K562 (cell line): ENCODE measurements around the gene CDIPT. TPM values are rescaled to one million over a fixed set of nuclear protein-coding genes. Genes with fewer than 3 reads are reported as not detected.
A peak's percentile ranks its signal among the peaks of the same experiment; 100 is the strongest.

Source experiments
- CEBPB ChIP-seq: fragments of 450-650 bp; IDR thresholded peaks from 2 replicates; pipeline ENCODE4 v1.6.1; 2016; ENCODE audit warnings: missing genetic modification characterization, missing compliant biosample characterization
- ETV5 ChIP-seq: sonication (generic); formaldehyde crosslinking; IDR thresholded peaks from 2 replicates; pipeline ENCODE4 v1.4.0; 2020; ENCODE audit warnings: low read depth, mild to moderate bottlenecking, missing genetic modification reagents
- ETV6 ChIP-seq, 3 experiments: fragments of 150-350 bp in 1 of 3; sonication (generic) in 1 of 3; formaldehyde crosslinking in 1 of 3; IDR thresholded peaks; 2 replicates each; pipeline versions ENCODE4 v1.6.1 to v1.8.0; 2014 to 2022; ENCODE audit warnings: borderline replicate concordance in 2 of 3, low read depth in 2 of 3, antibody characterized with exemption in 1 of 3, low read length in 1 of 3, mild to moderate bottlenecking in 1 of 3, missing genetic modification reagents in 1 of 3
- KLF10 ChIP-seq: fragments of 250-450 bp; sonication (Bioruptor Pico); IDR thresholded peaks from 2 replicates; pipeline ENCODE4 v1.6.1; 2021; ENCODE audit warnings: matching md5 sums
- ZNF3 ChIP-seq: fragments of 250-450 bp; sonication (Bioruptor Pico); IDR thresholded peaks from 2 replicates; pipeline ENCODE4 v1.5.0; 2021; ENCODE audit warnings: mild to moderate bottlenecking, moderate library complexity
- polyA plus RNA-seq, 8 experiments: library from polyadenylated mRNA; depleted of rRNA in 4 of 8; stranded (reverse) in 5 of 8; unstranded in 3 of 8; fragments of >200 nt; fragmentation: Nextera tagmentation in 2 of 8; fragmentation: Illumina TruSeq in 1 of 8; extraction: Ambion mirVana in 2 of 8; extraction: Trizol in 1 of 8; gene quantifications; 2 replicates each; pipeline versions ENCODE4 v1.2.1 to v1.2.3, GENCODE V29; 2011 to 2014; ENCODE audit warnings: inconsistent platforms in 1 of 8, missing spikeins in 1 of 8
- total RNA-seq, 7 experiments: library from RNA; depleted of rRNA in 6 of 7; stranded (reverse); fragments of >200 nt in 6 of 7; fragmentation: Illumina TruSeq in 2 of 7; extraction: Trizol in 2 of 7; gene quantifications; 2 replicates each; pipeline versions ENCODE4 v1.2.1 to v1.2.3, GENCODE V29; 2011 to 2021; ENCODE audit warnings: low replicate concordance in 1 of 7
- TF ChIP-seq, protein P1 (sequence below), 2 experiments: fragments of 450-650 bp in 1 of 2; sonication (generic) in 1 of 2; formaldehyde crosslinking in 1 of 2; IDR thresholded peaks; 2 replicates each; pipeline versions ENCODE4 v1.7.1 to v1.9.0; 2016 to 2022; ENCODE audit warnings: inconsistent platforms in 1 of 2, mild to moderate bottlenecking in 1 of 2, missing genetic modification reagents in 1 of 2
- TF ChIP-seq, protein P2 (sequence below), 2 experiments: fragments of 250-450 bp in 1 of 2; fragments of 450-650 bp in 1 of 2; sonication (Bioruptor Pico) in 1 of 2; IDR thresholded peaks; 2 replicates each; pipeline versions ENCODE4 v1.6.1 to v1.8.0; 2016 to 2021; ENCODE audit warnings: mild to moderate bottlenecking in 2 of 2, moderate library complexity in 2 of 2, missing compliant biosample characterization in 1 of 2, missing genetic modification characterization in 1 of 2
- TF ChIP-seq, protein P3 (sequence below): fragments of 450-650 bp; IDR thresholded peaks from 2 replicates; pipeline ENCODE4 v1.6.1; 2017; ENCODE audit warnings: antibody characterized with exemption, mild to moderate bottlenecking
- TF ChIP-seq, protein P4 (sequence below): fragments of 250-450 bp; sonication (Bioruptor Pico); IDR thresholded peaks from 2 replicates; pipeline ENCODE4 v1.5.0; 2021

Gene CDIPT
- total and polyA plus RNA-seq, 9 of the 15 experiments (the other 6 are each of a cell fraction or from before 2014, with no cell fraction given), result 1.3 to 37.0 (median 23.0) TPM

DNA sequence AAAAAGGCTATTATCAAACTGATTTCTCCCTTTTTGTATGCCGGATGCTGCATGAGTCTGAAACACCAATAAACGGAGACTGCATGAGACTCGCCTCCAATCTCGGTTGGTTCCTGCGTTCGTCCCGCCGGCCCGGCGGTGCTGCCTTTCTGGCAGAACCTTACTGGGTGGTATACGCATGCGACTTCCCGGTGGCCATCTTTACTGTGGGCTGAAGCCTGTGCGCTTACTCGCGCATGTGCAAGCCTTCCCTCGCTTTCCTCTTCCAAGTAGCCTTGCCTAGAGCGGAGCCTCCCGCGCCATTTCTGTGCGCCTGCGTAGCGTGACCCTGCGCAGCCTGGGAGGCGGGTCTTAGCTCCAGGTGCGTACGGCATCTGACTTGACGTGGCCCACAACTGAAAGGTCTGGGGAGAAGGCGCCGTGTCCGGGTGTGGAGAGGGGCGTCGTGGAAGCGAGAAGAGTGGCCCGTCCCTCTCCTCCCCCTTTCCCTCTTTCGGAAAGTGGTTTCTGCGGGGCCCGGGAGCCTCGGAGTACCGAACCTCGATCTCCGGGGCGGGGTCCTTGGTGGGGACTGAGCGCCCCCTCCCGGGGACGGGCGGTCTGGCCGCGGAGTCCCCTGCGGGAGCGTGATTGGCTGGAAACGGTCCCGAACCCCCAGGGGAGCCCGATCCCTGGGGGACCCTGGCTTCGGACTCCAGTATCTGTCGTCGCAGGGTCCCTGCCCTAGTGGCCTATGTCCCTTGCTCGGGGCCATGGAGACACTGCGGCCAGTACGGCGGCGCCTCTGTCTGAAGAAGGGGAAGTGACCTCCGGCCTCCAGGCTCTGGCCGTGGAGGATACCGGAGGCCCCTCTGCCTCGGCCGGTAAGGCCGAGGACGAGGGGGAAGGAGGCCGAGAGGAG, 47.0 kb downstream of the CDIPT start, which contains the start of gene PAGR1 (continued):
- TF ChIP-seq, protein P1, sequence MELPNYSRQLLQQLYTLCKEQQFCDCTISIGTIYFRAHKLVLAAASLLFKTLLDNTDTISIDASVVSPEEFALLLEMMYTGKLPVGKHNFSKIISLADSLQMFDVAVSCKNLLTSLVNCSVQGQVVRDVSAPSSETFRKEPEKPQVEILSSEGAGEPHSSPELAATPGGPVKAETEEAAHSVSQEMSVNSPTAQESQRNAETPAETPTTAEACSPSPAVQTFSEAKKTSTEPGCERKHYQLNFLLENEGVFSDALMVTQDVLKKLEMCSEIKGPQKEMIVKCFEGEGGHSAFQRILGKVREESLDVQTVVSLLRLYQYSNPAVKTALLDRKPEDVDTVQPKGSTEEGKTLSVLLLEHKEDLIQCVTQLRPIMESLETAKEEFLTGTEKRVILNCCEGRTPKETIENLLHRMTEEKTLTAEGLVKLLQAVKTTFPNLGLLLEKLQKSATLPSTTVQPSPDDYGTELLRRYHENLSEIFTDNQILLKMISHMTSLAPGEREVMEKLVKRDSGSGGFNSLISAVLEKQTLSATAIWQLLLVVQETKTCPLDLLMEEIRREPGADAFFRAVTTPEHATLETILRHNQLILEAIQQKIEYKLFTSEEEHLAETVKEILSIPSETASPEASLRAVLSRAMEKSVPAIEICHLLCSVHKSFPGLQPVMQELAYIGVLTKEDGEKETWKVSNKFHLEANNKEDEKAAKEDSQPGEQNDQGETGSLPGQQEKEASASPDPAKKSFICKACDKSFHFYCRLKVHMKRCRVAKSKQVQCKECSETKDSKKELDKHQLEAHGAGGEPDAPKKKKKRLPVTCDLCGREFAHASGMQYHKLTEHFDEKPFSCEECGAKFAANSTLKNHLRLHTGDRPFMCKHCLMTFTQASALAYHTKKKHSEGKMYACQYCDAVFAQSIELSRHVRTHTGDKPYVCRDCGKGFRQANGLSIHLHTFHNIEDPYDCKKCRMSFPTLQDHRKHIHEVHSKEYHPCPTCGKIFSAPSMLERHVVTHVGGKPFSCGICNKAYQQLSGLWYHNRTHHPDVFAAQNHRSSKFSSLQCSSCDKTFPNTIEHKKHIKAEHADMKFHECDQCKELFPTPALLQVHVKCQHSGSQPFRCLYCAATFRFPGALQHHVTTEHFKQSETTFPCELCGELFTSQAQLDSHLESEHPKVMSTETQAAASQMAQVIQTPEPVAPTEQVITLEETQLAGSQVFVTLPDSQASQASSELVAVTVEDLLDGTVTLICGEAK (IDR thresholded peaks at IDR 0.05), result peak; percentile 72
- TF ChIP-seq, protein P1 (CRISPR knock-in tag; IDR thresholded peaks at IDR 0.05), result no peak
- TF ChIP-seq, protein P2, sequence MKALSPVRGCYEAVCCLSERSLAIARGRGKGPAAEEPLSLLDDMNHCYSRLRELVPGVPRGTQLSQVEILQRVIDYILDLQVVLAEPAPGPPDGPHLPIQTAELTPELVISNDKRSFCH (CRISPR knock-in tag; IDR thresholded peaks at IDR 0.05), result no peak
- TF ChIP-seq, protein P2 (tag; IDR thresholded peaks at IDR 0.05), result no peak
- TF ChIP-seq ZNF3 (CRISPR knock-in tag) (no peak), KLF10 (CRISPR knock-in tag) (no peak), ETV5 (CRISPR knock-in tag) (peak; percentile 57; the same call in 1 of the 2 replicates), ETV6 (IDR thresholded peaks at IDR 0.05; ENCODE audit: borderline replicate concordance in 1 of 2, low read depth in 2 of 2, low read length in 1 of 2) (no peak), ETV6 (CRISPR knock-in tag; IDR thresholded peaks at IDR 0.05; ENCODE audit: borderline replicate concordance) (no peak), CEBPB (tag) (no peak)
- TF ChIP-seq, protein P3, sequence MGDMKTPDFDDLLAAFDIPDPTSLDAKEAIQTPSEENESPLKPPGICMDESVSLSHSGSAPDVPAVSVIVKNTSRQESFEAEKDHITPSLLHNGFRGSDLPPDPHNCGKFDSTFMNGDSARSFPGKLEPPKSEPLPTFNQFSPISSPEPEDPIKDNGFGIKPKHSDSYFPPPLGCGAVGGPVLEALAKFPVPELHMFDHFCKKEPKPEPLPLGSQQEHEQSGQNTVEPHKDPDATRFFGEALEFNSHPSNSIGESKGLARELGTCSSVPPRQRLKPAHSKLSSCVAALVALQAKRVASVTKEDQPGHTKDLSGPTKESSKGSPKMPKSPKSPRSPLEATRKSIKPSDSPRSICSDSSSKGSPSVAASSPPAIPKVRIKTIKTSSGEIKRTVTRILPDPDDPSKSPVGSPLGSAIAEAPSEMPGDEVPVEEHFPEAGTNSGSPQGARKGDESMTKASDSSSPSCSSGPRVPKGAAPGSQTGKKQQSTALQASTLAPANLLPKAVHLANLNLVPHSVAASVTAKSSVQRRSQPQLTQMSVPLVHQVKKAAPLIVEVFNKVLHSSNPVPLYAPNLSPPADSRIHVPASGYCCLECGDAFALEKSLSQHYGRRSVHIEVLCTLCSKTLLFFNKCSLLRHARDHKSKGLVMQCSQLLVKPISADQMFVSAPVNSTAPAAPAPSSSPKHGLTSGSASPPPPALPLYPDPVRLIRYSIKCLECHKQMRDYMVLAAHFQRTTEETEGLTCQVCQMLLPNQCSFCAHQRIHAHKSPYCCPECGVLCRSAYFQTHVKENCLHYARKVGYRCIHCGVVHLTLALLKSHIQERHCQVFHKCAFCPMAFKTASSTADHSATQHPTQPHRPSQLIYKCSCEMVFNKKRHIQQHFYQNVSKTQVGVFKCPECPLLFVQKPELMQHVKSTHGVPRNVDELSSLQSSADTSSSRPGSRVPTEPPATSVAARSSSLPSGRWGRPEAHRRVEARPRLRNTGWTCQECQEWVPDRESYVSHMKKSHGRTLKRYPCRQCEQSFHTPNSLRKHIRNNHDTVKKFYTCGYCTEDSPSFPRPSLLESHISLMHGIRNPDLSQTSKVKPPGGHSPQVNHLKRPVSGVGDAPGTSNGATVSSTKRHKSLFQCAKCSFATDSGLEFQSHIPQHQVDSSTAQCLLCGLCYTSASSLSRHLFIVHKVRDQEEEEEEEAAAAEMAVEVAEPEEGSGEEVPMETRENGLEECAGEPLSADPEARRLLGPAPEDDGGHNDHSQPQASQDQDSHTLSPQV, result 0 out of 2 replicates have a peak, but pooled peaks have one; percentile 53
- TF ChIP-seq, protein P4, sequence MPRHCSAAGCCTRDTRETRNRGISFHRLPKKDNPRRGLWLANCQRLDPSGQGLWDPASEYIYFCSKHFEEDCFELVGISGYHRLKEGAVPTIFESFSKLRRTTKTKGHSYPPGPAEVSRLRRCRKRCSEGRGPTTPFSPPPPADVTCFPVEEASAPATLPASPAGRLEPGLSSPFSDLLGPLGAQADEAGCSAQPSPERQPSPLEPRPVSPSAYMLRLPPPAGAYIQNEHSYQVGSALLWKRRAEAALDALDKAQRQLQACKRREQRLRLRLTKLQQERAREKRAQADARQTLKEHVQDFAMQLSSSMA (CRISPR knock-in tag), result no peak
